Endothelial cell of umbilical vein (primary cell): ENCODE results near the gene SLC38A9.

Experiments
- POLR2A ChIP-seq: IDR thresholded peaks from 2 replicates; pipeline ENCODE4 v1.6.1; 2012; ENCODE audit warnings: low read depth, mild to moderate bottlenecking, control low read depth, low read length
- TF ChIP-seq, protein P1 (sequence below), 2 donors: IDR thresholded peaks; 1 replicate in 1 of 2; 2 replicates in 1 of 2; pipeline ENCODE4 v1.5.1; 2011; ENCODE audit warnings: low read length in 2 of 2, mild to moderate bottlenecking in 2 of 2, moderate library complexity in 2 of 2, control low read depth in 1 of 2, inconsistent platforms in 1 of 2, low read depth in 1 of 2; ENCODE audit not compliant: insufficient read depth in 1 of 2; ENCODE audit errors: extremely low read depth in 1 of 2

DNA sequence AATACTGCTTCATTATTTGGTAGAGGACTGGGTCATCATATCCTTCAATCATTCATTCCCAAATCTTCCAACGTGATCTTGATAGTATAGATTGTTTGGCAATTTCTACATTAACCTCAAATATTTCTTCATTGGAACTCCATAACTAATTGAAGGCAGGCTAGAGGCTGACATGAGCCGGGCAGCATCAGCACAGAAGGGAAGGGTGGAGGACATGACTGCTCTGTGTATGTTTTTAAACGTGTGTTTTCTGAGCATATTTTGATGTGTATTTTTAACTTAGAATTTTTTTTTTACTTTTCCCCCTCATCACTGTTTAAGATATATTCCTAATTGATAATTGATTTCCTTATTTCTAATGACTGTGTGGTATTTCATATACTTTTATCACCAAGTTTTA, 38.4 kb upstream of the SLC38A9 start:
- TF ChIP-seq, protein P1, sequence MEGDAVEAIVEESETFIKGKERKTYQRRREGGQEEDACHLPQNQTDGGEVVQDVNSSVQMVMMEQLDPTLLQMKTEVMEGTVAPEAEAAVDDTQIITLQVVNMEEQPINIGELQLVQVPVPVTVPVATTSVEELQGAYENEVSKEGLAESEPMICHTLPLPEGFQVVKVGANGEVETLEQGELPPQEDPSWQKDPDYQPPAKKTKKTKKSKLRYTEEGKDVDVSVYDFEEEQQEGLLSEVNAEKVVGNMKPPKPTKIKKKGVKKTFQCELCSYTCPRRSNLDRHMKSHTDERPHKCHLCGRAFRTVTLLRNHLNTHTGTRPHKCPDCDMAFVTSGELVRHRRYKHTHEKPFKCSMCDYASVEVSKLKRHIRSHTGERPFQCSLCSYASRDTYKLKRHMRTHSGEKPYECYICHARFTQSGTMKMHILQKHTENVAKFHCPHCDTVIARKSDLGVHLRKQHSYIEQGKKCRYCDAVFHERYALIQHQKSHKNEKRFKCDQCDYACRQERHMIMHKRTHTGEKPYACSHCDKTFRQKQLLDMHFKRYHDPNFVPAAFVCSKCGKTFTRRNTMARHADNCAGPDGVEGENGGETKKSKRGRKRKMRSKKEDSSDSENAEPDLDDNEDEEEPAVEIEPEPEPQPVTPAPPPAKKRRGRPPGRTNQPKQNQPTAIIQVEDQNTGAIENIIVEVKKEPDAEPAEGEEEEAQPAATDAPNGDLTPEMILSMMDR (IDR thresholded peaks at IDR 0.05; ENCODE audit: extremely low read depth in 1 of 2, insufficient read depth in 1 of 2, low read depth in 1 of 2, low read length in 2 of 2) = no peak
- no peak for TF ChIP-seq POLR2A
